Bone marrow (tissue), 2 donors: ENCODE results near the gene CRACR2B.

Experiments used
- DNase-seq, 2 donors: peaks; one replicate each; lab custom pipeline; 2025; lab: John Stamatoyannopoulos, UW

The CRACR2B gene

GRCh38 chr11:854601-855329 is 27.0 kb downstream of the CRACR2B start:
- no peak for DNase-seq

GRCh38 chr11:855330-855674 is 27.6 kb downstream of the CRACR2B start:
- no peak for DNase-seq

- no peak for DNase-seq
These were observed 28.1 kb downstream of the CRACR2B start for GRCh38 chr11:855796-856195.

GRCh38 chr11:856397-856796 is 28.7 kb downstream of the CRACR2B start:
- DNase-seq: no peak

GRCh38 chr11:858053-858761 is 30.5 kb downstream of the CRACR2B start:
- no peak for DNase-seq

GRCh38 chr11:858762-859339 is 31.1 kb downstream of the CRACR2B start:
- DNase-seq: no peak

- DNase-seq: no peak
These were observed 31.8 kb downstream of the CRACR2B start for GRCh38 chr11:859394-860131.

- no peak for DNase-seq
These were observed 32.8 kb downstream of the CRACR2B start for GRCh38 chr11:860234-861104.

GRCh38 chr11:861105-861479 is 33.4 kb downstream of the CRACR2B start:
- DNase-seq: no peak

- DNase-seq: no peak
These were observed 34.5 kb downstream of the CRACR2B start for GRCh38 chr11:862081-862661.

GRCh38 chr11:862696-863022 is 34.9 kb downstream of the CRACR2B start:
- DNase-seq: no peak

GRCh38 chr11:863023-863909 is 35.5 kb downstream of the CRACR2B start:
- DNase-seq: no peak

- DNase-seq: no peak
These were observed 36.5 kb downstream of the CRACR2B start for GRCh38 chr11:863910-864827.

- no peak for DNase-seq
These were observed 37.2 kb downstream of the CRACR2B start for GRCh38 chr11:864898-865297.

GRCh38 chr11:865462-866430 is 38.0 kb downstream of the CRACR2B start:
- no peak for DNase-seq

GRCh38 chr11:866481-866880 is 38.8 kb downstream of the CRACR2B start:
- DNase-seq: no peak

- DNase-seq: no peak
These were observed 40.2 kb downstream of the CRACR2B start for GRCh38 chr11:867856-868358.

GRCh38 chr11:868394-868793 is 40.7 kb downstream of the CRACR2B start:
- no peak for DNase-seq
